NCI-H2107 (cell line): ENCODE measurements around the gene TPP1.

Source experiments
- DNase-seq: peaks from one replicate; lab custom pipeline; 2025; lab: John Stamatoyannopoulos, UW

The TPP1 gene

GRCh38 chr11:6646918-6647679, 27.9 kb upstream of the TPP1 start:
- DNase-seq: no peak

GRCh38 chr11:6646576-6646917, 27.3 kb upstream of the TPP1 start:
- no peak for DNase-seq

- no peak for DNase-seq
These were observed 26.8 kb upstream of the TPP1 start for GRCh38 chr11:6646071-6646470.

GRCh38 chr11:6642957-6643356, 23.7 kb upstream of the TPP1 start:
- no peak for DNase-seq

GRCh38 chr11:6640985-6641701, 21.9 kb upstream of the TPP1 start:
- DNase-seq: no peak

- DNase-seq: no peak
These were observed 21.1 kb upstream of the TPP1 start for GRCh38 chr11:6640036-6640984.

GRCh38 chr11:6638429-6638828, 19.2 kb upstream of the TPP1 start:
- no peak for DNase-seq

- DNase-seq: no peak
These were observed 18.6 kb upstream of the TPP1 start for GRCh38 chr11:6637871-6638270.

- DNase-seq: no peak
These were observed 17.3 kb upstream of the TPP1 start for GRCh38 chr11:6636480-6636879.

- no peak for DNase-seq
These were observed 16.1 kb upstream of the TPP1 start for GRCh38 chr11:6635082-6635932.

GRCh38 chr11:6634534-6634933, 15.3 kb upstream of the TPP1 start:
- no peak for DNase-seq

- DNase-seq: no peak
These were observed 14.5 kb upstream of the TPP1 start for GRCh38 chr11:6633422-6634408.

GRCh38 chr11:6632116-6633073, 13.2 kb upstream of the TPP1 start:
- no peak for DNase-seq

- DNase-seq: no peak
These were observed 12.2 kb upstream of the TPP1 start for GRCh38 chr11:6631361-6631890.

- no peak for DNase-seq
These were observed 11.5 kb upstream of the TPP1 start for GRCh38 chr11:6630632-6631291.

GRCh38 chr11:6629892-6630631, 10.8 kb upstream of the TPP1 start:
- no peak for DNase-seq

GRCh38 chr11:6629573-6629891, 10.3 kb upstream of the TPP1 start:
- DNase-seq: no peak

- no peak for DNase-seq
These were observed 9.3 kb upstream of the TPP1 start for GRCh38 chr11:6628526-6628925.
